ENCODE data around the gene TMIGD2.
A peak's percentile ranks its signal among the peaks of the same experiment; 100 is the strongest.

TMIGD2 gene

GRCh38 chr19:4257025-4257424 lies 45.2 kb downstream of the TMIGD2 start:
- no peak for TF ChIP-seq CTCF (conservative IDR thresholded peaks at IDR 0.05)
- H3K27ac ChIP-seq, result no peak overlapping the region

GRCh38 chr19:4256563-4256962 lies 45.6 kb downstream of the TMIGD2 start:
- no peak for TF ChIP-seq CTCF (conservative IDR thresholded peaks at IDR 0.05)
- no peak overlapping the region for H3K27ac ChIP-seq

- TF ChIP-seq CTCF (conservative IDR thresholded peaks at IDR 0.05), result peak; percentile 32; the same call in 1 of the 2 replicates
- peak within 1 kb of the TSS; percentile 80 for H3K27ac ChIP-seq
Observed at GRCh38 chr19:4246767-4247593, 55.2 kb downstream of the TMIGD2 start, which contains the start of gene YJU2. Gene YJU2, plus strand, starts transcription at chr19:4247080. Its CDS starts 67 bp downstream, at chr19:4247147.

GRCh38 chr19:4245938-4246337 lies 56.3 kb downstream of the TMIGD2 start:
- H3K27ac ChIP-seq, result peak overlapping the region; percentile 80; the same call in 1 of the 2 replicates
